T-helper 9 cell (primary cell): ENCODE results near the gene MAP7D1.
A peak's percentile ranks its signal among the peaks of the same experiment; 100 is the strongest.

ENCODE experiments used
- DNase-seq: peaks from one replicate; pipeline ENCODE4 v3.0.0-alpha.2; 2020

The MAP7D1 gene

DNA sequence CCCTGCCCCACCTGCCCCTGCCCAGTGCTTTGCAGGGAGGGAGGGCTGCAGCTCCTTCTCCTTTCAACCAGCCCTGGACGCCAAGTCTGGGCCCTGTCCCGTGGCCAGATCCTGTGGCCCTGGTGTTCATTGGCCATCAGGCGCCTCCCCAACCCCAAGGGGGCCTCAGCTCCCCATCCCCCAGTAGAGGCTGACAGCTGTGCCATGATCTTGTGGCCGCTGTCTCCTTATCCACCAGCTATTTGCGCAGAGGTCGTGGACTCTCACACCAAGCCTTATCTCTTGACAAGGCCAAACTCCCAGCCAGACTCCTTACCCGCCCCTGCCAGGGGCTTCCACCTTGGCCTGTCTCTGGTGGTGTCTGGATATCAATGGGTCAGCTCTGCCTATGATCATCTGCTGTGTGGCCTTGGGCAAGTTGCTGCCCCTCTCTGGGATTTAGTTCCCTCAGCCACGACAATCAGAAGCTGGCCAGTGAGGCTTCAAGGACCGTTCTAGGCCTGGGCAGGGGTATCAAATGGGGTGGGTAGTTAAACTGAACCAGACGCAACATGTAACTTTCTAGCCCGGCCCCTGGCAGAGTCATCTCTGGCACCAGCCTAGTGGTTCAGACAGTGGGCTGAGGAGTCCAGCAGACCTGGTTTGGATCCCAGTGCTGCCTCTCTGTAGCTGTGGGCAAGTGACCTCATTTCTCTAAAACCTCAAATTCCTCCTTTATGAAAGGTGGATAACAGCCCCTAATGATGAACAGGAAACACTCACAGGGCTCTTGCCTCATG is 27.6 kb upstream of the MAP7D1 start:
- no peak for DNase-seq

- no peak for DNase-seq
These were observed 27.1 kb upstream of the MAP7D1 start for GRCh38 chr1:36128905-36129206.

DNA sequence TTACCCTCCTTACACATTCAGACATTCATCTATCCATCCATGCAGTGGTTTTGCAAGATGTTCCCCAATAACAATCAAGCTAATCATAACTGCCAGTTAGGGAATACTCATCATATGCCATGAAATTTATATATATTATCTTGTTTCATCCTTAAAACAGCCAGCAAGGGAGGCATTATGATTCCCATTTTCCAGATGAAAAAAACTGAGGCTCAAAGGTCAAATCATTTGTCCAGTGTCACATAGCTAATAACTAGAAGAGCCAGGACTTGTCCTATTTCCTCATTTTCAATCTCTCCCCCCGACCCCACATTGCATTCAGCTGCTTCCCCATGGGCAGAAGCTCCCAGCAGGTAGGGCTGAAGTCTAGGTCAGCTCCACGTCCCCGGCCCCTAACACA is 23.9 kb upstream of the MAP7D1 start:
- no peak for DNase-seq

DNA sequence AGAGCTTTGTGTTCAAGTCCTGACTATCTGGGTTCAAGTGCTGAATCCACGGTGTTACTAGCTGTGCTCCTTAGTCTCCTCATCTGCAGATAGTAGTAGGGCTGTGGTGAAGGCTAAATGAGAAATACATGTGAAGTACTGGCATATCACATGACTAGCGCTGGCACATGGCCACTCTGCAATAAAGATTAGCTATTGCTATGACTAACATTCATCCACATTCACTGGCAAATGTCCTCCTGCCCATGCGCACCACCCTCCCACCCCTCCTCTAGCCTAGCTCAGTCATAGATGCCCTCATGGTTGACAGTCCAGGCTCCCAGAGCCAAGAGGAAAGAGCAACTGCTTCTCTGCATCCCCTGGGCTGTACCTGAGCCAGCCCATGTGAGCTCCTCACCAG is 22.5 kb upstream of the MAP7D1 start:
- no peak for DNase-seq

DNA sequence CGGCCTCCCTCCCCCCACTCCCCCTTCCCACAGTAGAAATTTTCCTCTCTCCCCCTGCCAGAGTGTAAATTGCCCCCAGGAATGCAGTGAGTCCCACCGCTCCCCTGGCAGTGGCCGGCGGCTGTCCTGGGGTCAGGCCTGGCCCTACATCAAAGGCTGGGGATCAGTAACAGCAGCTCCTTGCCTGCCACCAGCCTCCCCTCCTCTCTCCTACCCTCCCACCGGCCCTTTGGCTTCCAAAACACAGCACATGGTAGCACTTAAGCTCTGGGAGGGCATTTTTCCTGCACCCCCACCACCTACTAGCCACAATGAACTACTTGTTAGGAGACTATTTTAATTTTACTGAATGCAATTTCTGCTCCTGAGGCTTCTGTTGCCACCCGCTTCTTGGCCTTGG is 21.9 kb upstream of the MAP7D1 start:
- DNase-seq, result no peak

- no peak for DNase-seq
These were observed 21.2 kb upstream of the MAP7D1 start for GRCh38 chr1:36134505-36135329.

DNA sequence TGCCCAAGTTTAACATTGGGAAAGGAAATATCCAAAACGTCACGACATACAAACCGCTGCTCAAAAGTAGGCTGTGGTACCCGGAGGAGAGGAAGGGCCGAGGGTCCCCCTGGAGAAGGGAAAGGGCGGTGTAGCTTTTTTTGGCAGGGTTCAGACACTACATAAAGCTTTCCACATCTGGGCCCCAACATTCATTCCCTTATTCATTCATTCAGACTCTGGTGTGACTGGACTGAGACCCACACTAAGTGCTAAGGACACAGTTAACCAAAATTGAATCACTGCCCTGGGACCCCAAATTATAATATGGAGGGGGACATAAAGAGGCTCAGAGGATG is 20.7 kb upstream of the MAP7D1 start:
- no peak for DNase-seq

GRCh38 chr1:36135796-36136195 is 20.2 kb upstream of the MAP7D1 start:
- DNase-seq, result no peak

- DNase-seq, result no peak
These were observed 19.4 kb upstream of the MAP7D1 start for GRCh38 chr1:36136535-36136934.

- DNase-seq, result no peak
These were observed 18.7 kb upstream of the MAP7D1 start for GRCh38 chr1:36137226-36137625.

- DNase-seq, result no peak
These were observed 18.2 kb upstream of the MAP7D1 start for GRCh38 chr1:36137776-36138175.

GRCh38 chr1:36139521-36139920 is 16.4 kb upstream of the MAP7D1 start:
- DNase-seq, result no peak

- DNase-seq, result no peak
These were observed 13.8 kb upstream of the MAP7D1 start for GRCh38 chr1:36142121-36142520.

DNA sequence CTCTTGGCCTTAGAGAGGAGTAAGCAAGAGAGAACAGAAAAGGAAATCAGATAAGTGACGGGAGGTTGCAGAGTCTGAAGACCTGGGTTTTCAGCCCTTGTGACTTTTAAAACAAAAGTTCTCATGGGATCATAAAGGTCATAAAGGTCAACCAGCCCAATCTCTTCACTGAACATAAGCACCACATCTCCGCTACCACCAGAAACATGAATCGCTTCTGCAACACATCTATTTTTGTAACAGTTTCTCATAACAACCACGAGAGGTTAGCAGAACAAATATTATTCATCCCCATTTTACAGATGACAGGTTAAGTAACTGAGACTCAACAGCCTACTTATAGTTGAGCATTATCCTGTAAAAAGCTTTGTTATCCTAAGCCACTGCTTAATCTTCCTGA is 12.5 kb upstream of the MAP7D1 start:
- DNase-seq, result no peak

DNA sequence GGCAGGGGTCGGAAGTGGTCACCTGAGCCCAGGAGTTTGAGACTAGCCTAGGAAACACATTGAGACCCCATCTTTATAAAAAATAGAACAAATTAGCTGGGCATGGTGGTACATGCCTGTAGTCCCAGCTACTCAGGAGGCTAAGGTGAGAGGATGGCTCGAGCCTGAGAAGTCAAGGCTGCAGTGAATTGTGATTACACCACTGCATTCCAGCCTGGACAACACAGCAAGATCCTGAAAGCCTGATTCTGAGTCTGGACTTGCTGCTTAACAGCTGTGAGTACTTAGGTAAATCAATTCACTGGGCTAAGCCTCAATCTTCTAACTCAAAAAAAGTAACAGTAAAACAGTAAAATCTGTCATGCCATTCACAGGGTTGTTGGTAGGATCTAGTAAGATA is 11.5 kb upstream of the MAP7D1 start:
- DNase-seq, result no peak

DNA sequence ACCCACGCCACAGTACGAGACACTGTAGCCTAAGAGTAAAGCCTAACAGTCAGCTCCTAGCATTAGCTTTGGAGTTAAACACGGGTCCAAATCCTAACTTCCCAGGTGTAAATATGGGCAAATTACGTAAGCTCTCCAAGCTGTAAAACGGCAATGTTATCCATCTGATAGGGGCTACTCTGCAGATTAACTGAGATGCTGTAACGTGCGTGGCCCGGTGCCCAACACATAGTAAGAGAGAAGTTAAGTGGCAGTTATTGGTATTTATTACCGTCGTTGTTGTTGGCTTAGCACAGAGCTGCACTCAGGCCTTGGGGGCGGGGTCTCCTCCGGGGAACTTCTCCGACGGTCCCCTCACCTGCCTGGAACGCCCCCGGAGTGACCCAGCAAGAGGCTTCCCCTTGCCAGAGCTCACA is 7.1 kb upstream of the MAP7D1 start:
- DNase-seq, result no peak

DNA sequence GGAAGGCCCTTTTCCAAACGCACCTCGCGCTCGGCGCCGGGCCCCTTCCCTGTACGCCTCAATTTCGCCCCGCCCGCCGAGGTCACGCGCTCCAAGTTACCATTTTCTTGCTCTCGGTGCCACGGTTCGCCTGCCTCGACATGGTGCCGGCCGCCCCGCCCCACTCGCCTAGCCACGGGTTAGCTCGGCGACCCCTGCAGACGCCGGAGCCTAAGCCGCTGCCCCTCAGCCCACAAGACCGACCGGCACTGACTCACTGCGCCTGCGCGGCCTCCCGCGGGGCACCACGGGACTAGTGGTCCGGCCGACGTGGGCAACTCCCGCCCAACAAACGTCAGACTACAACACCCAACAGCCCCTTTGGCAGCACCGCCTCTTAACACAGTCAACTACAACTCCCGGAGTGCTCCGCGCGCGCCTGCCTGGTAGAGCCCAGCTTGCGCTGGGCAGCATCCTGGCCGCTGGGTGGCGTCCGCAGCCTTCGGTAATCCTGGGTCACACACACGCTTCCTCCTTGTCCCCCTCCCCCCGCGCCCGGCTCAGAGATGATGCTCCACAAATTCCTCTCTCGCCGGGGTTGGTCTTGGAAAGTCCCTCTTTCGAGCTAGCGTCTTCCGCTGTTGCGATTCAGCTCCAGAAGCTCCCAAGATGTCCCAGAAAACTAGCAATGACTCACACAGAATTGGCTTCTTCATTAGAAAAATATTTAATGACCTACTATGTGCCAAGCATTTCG is 6.6 kb upstream of the MAP7D1 start, which contains the start of gene TRAPPC3:
TRAPPC3 (minus strand) TSS at position 250 of the 736 bp plus-strand sequence; CDS start at position 142, 108 bp downstream.
- DNase-seq, result peak; percentile 99

- no peak for DNase-seq
These were observed 6.0 kb upstream of the MAP7D1 start for GRCh38 chr1:36149973-36150295.

DNA sequence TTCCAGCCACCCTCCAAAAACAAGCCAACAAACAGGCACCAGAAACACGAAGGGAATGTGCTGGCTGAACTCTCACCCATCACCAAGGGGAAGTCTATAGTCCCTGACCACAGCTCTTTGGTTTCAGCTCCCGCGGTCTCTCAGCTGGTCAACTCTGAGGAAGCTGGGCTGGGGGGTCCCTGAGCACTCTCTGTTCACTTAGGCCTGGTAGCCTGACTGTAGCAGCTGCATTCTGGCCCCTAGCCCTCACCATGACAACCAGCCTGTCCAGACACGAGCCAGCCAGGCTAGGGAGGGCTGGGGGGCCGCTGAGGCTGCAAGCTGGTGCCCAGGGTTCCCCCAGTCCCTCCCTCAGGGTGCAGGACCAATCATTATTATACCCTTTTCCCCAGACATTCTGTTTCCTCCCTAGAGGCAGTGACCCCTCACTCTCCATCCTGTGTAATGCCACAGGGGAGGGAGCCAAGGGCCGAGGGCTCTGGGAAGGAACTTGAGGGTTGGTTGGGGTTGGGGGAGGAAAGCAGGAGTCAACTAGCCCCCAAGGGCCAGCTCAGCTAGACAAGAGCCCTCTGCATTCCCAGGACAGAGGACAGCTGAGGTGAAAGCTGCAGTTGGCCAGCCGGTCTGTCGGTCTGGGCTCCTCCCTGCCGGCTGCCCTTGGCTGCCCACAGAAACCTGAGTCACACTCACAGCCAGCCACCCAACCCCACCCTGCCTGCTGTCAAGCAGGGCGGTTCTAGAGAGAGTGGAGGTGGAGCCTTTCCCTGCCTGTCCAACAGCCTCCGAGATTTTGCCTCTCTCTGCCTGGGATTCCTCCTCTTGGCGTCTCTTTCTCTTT is 5.4 kb upstream of the MAP7D1 start:
- peak; percentile 65 for DNase-seq

DNA sequence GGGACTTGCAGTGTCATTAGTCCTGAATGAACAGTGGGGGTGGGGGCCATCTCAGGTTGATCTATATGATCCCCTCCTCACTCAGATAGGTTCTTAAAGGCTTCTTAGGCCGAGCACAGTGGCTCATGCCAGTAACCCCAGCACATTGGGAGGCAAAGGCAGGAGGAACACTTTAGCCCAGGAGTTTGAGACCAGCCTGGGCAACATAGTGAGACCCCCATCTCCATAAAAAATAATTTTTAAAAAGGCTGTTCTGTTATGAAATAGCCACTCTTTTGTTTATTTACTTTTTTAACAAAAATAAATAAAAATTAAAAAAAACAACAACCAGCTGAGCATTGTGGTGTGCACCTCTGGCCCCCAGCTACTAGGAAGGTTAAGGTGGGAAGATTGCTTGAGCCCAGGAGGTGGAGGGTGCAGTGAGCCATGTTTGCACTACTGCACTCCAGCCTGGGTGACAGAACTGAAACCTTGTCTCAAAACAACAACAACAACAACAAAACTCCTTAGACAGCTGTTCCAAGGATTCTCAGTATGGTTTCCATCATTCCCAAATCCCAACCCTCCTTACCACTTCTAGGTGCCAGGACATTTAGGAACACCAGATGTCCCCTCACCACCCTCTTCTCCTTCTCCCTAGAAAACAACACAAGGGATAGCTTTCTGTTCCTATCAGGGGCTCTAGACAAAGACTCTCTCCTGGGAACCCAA is 4.7 kb upstream of the MAP7D1 start:
- no peak for DNase-seq

- DNase-seq, result peak; percentile 49
These were observed 4.1 kb upstream of the MAP7D1 start for GRCh38 chr1:36151845-36152203.

GRCh38 chr1:36153476-36153875 is 2.5 kb upstream of the MAP7D1 start:
- no peak for DNase-seq
